Fibroblast of mammary gland (primary cell): ENCODE data around the gene HOXD4.

Experiments
- DNase-seq: peaks from one replicate; pipeline ENCODE4 v3.0.0-alpha.2; 2010; ENCODE audit warnings: low read depth
- H3K4me3 ChIP-seq: 2 replicates; pipeline ENCODE4 v1.5.1; 2011; ENCODE audit warnings: low read depth, mild to moderate bottlenecking, low read length, moderate library complexity; ENCODE audit not compliant: control insufficient read depth
- TF ChIP-seq, protein P1 (sequence below): conservative IDR thresholded peaks from 2 replicates; pipeline ENCODE4 v1.5.1; 2011; ENCODE audit warnings: low read depth, low read length, inconsistent platforms; ENCODE audit not compliant: control insufficient read depth, insufficient read depth

Gene HOXD4

DNA sequence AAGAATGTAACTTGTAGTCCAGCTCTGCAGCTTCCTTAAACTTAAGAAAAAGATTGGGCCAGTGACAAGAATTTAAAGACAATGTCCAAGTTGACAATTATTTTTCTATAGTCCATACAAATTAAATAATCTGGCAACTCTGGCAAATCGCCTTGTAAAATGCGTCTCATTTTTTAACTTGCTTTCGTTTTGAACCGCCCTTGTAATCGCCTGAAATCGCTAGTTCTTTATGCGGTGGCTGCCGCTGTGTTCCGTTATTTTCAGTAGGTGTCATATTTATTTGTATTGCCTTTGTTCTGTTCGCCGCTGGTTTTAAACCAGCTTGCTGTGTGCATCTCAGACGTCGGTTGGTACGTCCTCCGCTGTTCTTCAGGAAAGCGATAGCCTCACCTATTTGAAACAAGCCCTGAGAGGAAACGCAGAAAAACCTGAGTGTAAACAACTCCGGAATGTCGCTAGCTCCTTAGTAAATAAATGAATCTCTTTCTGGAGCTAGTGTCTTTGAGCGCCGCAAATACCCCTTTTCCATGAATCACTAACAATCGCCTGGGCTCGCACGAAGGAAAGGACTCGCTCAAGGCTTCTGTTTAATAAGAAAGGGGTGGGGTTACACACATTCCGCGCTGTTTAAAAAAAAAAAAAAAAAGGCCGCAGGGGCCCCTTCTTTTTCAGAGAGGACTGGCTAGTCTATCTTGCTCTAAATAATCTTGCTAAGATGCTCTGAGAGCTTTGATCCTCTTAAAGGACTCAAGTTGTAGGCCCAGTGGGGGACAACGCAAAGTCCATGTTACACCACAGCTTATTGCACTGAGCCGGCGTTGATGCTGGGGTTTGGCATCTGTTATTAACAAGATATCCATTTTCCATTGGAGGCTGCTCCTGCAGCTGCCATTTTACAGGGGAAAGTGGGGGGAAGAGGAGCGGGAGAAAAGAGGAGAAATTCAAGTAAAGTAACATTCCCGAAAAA lies 18.9 kb upstream of the HOXD4 start:
- peak; percentile 66 for DNase-seq
- TF ChIP-seq, protein P1, sequence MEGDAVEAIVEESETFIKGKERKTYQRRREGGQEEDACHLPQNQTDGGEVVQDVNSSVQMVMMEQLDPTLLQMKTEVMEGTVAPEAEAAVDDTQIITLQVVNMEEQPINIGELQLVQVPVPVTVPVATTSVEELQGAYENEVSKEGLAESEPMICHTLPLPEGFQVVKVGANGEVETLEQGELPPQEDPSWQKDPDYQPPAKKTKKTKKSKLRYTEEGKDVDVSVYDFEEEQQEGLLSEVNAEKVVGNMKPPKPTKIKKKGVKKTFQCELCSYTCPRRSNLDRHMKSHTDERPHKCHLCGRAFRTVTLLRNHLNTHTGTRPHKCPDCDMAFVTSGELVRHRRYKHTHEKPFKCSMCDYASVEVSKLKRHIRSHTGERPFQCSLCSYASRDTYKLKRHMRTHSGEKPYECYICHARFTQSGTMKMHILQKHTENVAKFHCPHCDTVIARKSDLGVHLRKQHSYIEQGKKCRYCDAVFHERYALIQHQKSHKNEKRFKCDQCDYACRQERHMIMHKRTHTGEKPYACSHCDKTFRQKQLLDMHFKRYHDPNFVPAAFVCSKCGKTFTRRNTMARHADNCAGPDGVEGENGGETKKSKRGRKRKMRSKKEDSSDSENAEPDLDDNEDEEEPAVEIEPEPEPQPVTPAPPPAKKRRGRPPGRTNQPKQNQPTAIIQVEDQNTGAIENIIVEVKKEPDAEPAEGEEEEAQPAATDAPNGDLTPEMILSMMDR: no peak
- H3K4me3 ChIP-seq: peak overlapping the region; percentile 71

DNA sequence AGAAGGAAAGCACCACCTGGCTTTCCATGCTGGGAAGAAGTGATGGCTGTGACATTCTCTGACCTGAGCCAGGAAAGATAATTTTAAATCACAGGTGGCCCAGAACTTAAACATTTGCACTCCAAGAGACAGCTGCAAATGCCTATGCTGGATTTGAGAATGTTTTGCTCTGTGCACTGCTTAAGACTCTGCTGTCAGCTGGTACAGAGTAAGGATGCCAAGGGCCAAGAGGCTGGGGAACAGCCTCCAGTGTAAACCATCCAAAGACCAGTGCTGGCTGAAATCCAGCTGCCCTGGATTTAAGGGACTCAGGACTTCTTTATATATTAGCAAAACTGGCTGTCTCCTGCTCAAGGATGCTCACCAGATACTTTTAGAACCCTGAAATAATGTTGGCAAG lies 18.0 kb upstream of the HOXD4 start:
- no peak overlapping the region for H3K4me3 ChIP-seq
- DNase-seq: no peak
- TF ChIP-seq, protein P1: no peak

- TF ChIP-seq, protein P1: no peak
- H3K4me3 ChIP-seq: no peak overlapping the region
- DNase-seq: no peak
Observed at GRCh38 chr2:176134035-176134434, 17.3 kb upstream of the HOXD4 start.

GRCh38 chr2:176135035-176135440 lies 16.3 kb upstream of the HOXD4 start:
- TF ChIP-seq, protein P1: peak; percentile 1
- DNase-seq: peak; percentile 64
- no peak overlapping the region for H3K4me3 ChIP-seq

DNA sequence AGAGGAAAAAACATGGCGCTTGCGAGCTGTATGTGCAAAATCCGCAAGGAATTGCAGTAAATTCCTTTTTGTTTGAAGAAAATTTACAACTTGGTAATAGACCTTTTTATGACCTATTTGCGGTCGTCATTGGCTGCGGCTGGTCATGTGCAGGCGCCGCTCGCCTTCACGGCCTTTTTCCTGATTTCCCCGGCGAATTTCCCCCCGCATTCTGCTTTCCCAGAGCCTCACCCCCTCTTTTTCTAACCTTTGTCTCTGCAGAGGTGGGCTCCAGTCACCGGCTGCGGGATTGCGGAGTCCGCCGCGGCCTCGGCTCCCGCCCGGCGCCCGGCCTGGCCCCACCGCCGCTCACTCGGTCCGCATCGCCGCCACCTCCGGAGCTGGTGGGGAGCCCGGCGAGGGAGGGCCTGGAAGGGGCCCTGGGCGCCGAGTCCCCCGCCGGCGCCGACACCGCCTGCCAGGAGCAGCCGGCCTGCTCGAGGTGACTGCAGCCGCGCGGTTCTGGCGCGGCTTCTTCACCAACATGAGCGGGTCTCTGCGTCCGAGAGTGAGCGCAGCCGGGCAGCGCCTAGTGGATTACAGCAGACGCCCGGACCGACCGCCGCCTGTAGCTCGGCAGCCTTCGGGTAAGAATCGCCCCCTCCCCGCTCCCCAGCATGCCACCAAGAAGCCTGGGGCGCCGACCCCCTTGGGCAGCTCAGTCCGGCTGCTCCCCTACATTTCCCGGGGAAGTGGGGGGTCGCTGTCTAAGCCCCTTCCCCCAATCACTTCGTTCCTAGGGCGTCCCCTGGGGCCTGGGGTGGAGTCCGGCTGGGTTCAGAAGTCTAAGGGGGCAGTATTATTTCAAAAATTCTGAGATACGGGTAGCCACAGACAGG lies 14.7 kb upstream of the HOXD4 start:
- peak; percentile 79 for DNase-seq
- H3K4me3 ChIP-seq: peak overlapping the region; percentile 78
- TF ChIP-seq, protein P1: no peak

DNA sequence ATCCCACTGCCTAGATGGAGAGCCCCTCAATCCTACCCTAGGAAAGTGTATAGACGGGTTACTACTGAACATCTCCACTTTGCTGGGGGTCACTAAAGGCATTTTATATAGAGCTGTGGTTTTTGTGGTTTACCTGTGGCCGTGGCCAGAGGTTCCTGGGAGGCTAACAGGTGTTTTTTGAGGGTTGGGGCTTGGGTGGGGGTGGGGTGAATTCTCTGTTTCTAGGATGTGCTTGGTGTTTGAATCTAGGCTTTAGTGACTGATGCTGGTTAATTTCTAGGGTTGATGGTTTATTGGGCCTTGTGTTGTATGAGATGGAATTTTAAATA lies 14.1 kb upstream of the HOXD4 start:
- peak overlapping the region; percentile 78 for H3K4me3 ChIP-seq
- DNase-seq: no peak
- TF ChIP-seq, protein P1: no peak
